HTERT RPE-1 (cell line): ENCODE data around the gene ZFR.

Source experiments
- in situ Hi-C: fragments of 300-500 bp; cut with MboI; formaldehyde crosslinking; loops from 4 replicates; pipeline ENCODE4 v1.14.3; 2020; ENCODE audit warnings: low sequenced_read_pairs

The ZFR gene

DNA sequence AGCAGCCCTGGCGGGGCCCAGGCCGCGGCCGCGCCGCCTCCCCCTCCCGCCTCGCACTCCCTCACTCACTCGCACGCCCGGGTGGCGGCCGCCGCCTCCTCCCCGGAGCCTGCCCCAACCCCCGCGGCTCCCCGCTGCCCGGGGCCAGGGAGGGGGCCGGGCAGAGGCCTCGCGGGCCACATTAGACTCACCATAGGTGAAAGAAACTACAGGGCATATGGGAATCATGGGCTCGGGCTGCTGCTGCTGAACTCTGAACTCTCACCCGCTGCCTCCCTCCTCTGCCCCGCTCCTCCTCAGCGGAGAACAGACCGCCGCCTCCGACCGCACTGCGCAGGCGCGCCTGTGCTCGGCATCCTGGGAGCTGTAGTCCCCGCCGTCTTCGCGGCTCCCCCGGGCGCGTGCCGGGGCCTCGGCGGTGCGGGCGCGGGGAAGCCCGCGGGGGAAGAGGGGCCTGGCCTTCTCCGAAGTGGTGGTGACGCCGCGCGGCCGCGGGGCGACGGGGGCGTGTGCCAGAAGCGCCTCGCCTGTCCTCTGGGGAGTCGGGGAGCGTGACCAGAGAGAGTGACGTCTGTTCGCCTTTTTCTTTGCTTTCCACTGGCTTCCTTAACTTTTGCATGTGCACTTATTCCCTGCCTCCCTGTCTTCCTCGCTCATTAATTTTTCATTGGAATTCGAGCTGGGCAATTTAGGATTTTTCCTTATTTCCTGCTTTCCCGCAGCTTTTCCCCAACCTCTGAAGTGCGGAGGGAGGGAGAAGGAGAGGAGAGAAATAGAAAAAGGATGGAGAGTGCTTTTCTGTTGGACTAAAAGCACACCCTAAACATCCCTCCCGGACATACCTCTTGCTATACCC is at the start of gene ZFR:
TSS of gene ZFR (minus strand) at position 310 of the 856 bp plus-strand sequence. CDS start at position 228, 82 bp downstream.
- in situ Hi-C loops: no loop called here

- in situ Hi-C loops: no loop called here
Observed at GRCh38 chr5:32490972-32491557, 46.5 kb upstream of the ZFR start.

DNA sequence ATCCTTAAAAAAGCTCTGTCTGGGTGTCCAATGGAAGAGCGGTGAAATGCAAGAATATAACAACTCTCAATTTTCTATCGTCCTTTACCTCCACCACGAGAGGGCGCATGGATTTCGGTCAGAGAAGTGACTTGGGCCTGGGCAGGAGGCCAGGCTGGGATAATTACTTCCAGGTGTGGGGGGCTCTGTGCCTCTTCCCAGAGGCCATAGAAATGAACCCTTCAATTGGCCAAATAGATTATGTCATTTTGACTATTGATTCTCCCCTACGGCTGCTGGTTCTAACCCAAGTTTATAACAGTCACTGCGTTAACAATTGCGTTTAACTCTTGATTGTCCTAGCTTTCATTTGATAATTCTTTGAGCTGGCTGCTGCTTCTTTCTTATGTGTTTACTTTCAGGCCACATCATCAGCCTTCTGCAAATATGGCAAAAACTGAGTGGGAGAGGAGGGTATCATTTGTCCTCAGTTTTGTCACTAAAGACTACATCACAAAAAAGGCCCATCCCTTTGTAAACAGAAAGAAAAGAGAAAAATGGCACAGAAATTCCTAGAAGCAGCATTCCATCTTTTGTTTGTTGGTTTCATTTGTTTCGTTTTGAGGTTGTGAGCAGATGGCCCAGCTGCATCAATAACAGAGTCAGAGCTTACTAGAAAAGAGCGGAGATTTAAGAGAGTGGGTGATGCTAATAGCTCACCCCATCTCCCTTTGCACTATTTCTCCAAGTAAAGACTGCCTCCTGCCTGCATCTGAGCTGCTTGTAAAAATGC is 45.4 kb upstream of the ZFR start:
- in situ Hi-C loops: no loop called here

- in situ Hi-C loops: no loop called here
Observed at GRCh38 chr5:32487424-32487823, 42.9 kb upstream of the ZFR start.

GRCh38 chr5:32487008-32487407 is 42.5 kb upstream of the ZFR start:
- in situ Hi-C loops: no loop called here

- in situ Hi-C loops: no loop called here
Observed at GRCh38 chr5:32482193-32482592, 37.7 kb upstream of the ZFR start.

GRCh38 chr5:32479096-32479495 is 34.6 kb upstream of the ZFR start:
- in situ Hi-C loops: no loop called here

GRCh38 chr5:32476891-32477290 is 32.4 kb upstream of the ZFR start:
- in situ Hi-C loops: no loop called here

DNA sequence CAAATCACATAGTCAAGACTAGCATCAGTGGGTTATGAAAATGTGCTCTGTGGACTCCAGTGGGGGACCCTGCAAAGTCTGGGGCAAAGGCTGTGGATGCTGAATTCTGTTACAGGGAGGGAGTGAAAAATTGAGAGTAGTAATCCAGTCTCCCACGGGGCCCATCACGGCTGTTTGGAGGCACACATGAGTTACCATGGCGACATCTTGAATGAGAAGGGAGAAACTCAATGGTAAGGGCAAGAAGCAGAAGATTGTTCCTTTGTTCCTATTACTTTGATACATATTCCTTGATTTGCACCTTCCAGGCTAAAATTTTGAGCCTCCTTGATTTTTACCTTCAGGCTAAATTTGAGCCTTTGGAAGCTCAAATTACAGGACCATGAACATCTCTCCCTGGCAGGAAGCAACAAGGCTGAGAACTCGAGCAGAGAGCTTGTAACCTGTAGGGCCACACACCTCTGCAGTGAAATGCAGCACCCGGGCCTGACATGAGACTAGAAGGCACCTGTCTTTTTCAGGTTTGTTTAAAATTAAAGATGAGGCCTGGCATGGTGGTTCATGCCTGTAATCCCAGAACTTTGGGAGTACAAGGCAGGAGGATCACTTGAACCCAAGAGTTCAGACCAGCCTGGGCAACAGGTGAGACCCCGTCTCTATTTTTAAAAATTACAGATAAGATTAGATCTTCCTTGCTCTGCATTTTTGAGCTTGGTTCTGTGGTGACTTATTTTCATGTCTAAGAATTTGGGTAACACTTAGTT is 31.0 kb upstream of the ZFR start:
- in situ Hi-C loops: no loop called here

DNA sequence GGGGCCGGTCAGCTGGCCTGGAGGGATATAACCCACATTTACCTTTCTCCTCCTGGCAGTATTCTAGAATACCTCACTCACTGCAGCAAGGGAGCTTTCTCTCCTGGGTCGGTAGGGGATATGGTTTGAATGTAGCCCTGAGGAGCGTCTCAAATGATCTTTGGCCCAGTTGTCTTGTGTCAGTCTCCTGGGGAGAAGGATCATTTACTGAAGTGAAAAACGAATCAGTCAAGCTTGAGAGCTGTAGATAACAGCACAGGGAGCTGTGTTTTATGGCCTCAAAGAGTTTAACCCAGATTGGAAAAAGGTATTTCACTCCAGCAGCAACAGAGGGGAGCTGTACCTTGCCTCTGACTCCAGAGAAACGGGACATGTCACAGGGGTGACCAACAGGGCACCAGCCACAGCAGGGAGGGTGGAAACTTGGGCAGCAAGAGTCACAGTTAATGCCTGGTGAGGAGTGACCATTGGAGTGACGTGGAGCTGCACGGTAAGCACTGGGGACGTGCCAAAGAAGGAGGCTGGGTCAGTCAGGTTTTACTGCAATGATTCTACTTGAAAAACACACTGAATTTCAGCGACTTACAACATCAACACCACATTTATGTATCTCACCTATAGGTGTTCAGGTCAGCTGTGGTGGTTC is 29.8 kb upstream of the ZFR start:
- in situ Hi-C loops: no loop called here

DNA sequence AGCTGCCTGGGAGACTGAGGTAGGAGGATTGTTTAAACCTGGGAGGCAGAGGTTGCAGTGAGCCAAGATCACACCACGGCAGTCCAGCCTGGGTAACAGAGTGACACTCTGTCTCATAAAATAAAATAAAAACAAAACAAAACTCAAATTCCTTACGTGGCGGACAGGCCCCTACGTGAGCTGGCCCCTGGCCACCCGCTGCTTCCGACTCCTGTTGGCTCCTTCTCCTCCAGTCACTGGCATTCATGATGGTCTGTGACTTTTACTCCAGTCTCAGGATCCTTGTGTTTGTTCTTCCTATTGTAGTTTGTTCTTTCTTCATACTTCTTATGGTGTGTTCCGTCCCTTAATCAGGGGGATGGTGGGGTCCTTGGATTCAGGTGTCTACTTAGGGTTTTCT is 28.5 kb upstream of the ZFR start:
- in situ Hi-C loops: no loop called here

GRCh38 chr5:32471784-32472183 is 27.2 kb upstream of the ZFR start:
- in situ Hi-C loops: no loop called here

- in situ Hi-C loops: no loop called here
Observed at GRCh38 chr5:32465076-32465475, 20.5 kb upstream of the ZFR start.

DNA sequence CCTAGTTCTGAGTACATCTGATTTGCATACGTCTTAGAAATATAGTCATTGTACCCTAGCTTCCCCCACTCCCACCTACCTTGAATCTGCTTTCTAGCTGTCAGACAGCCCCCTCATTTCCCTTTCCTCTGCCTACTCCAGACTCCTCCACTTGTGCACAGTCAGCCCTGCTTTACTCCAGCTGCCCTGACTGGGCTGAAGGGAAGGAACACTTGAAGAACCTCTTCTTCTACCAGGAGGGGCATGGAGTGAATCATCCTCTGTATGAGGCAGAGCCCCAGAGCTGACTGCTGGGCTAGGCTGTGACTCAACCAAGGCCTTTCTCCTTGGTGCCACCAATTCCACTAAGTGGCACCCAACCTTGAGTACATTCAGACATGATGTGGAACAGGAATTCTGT is 18.1 kb upstream of the ZFR start:
- in situ Hi-C loops: no loop called here

DNA sequence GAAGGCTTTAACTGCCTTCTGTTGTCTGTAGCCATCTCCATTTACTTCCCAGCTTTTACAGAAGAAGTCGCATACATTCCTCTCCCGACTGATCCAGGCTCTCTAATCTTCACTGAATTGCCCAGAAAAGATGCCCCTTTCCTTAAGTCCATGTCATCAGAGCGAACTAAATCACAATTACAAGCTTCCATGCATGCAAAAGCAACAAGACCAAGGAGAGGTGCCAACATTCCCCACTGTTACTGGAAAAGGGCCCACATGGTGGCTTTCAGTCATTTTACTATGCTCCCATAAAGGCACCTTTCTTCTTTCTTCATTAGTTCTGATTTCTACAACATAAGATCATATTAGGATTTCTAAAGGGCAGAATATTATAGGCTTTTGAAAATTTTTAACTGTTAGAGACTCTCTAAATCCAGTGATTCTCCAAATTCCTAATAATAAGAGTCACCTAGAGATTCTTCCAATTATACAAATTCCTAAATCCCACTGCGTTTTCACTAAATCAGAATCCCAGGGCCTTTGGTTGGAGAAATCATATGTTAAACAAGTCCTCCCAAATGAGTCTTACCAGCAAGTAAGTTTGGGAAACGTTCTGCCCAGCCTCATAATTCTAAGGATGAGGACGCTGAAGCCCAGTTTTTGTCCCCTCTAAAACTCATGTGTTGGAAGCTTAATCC is 17.0 kb upstream of the ZFR start:
- in situ Hi-C loops: no loop called here

GRCh38 chr5:32460702-32461101 is 16.2 kb upstream of the ZFR start:
- in situ Hi-C loops: no loop called here

- in situ Hi-C loops: no loop called here
Observed at GRCh38 chr5:32458880-32459495, 14.4 kb upstream of the ZFR start.

GRCh38 chr5:32455311-32455710 is 10.8 kb upstream of the ZFR start:
- in situ Hi-C loops: no loop called here

- in situ Hi-C loops: no loop called here
Observed at GRCh38 chr5:32454821-32455220, 10.3 kb upstream of the ZFR start.

GRCh38 chr5:32453916-32454315 is 9.4 kb upstream of the ZFR start:
- in situ Hi-C loops: no loop called here
